LNCaP clone FGC (cell line): ENCODE measurements around the gene FBXO28.

Experiments
- DNase-seq: peaks from one replicate; pipeline ENCODE4 v3.0.0-alpha.2; 2011; ENCODE audit warnings: low read depth
- H3K4me3 ChIP-seq: 2 replicates; pipeline ENCODE4 v1.5.1; 2011; ENCODE audit warnings: mild to moderate bottlenecking, low read depth, low read length, control low read depth
- CTCF ChIP-seq: IDR thresholded peaks from 2 replicates; pipeline ENCODE4 v1.5.1; 2012; ENCODE audit warnings: mild to moderate bottlenecking; ENCODE audit not compliant: control insufficient read depth, insufficient read depth; ENCODE audit errors: extremely low read depth

Gene FBXO28

DNA sequence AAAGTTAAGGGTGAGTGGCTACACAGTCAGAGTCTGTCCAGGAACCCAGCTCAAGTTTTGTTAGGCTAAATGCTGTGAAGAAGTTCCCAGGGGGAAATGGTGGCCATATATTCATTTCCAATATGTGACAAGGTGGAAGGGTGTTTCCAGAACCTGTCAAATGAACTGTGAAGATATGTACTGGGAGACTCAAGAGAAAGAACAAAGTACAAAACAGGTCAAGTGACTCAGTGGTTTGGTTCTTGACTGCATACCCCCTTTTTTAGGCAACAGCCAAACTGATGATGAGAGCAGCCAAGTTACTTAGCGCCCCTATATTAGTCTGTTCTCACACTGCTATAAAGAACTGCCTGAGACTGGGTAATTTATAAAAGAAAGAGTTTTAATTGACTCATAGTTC, 18.6 kb upstream of the FBXO28 start:
- no peak for DNase-seq
- no peak for TF ChIP-seq CTCF
- H3K4me3 ChIP-seq, result no peak overlapping the region

DNA sequence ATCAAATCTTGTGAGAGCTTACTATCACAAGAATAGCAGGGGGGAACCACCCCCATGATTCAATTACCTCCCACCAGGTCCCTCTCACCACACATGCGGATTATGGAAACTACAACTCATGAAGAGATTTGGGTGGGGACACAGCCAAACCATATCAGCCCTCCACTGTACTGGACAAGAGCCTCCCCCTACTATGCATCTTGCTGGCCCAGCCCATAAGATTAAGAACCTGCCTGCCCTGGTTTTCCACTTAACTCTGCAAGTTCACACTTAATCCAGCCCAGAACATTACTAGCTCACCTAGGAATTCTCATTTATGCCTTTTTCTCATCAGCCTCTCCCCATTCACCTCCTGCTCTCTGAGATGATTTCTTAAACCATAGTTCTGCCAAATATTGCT, 18.0 kb upstream of the FBXO28 start:
- DNase-seq, result no peak
- TF ChIP-seq CTCF, result no peak
- no peak overlapping the region for H3K4me3 ChIP-seq

DNA sequence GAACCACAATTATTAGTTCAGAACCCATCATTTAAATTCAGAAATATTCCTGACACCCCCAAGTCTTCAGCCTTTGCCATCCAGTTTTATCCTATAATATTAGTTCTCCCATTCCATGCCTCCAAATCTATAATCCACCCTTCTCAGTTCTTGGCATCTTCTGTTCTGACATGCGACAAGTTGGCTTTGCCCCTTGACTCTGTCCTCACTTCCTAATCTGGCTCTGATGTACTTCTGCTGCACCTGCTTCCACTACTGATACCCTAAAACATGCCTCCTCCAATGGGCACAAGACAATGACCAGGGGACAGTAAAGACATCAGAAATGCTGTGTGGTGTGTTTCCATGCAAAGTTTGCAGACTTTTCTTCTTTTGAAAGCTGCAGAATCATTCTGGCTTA, 17.1 kb upstream of the FBXO28 start:
- DNase-seq, result no peak
- H3K4me3 ChIP-seq, result no peak overlapping the region
- no peak for TF ChIP-seq CTCF

- H3K4me3 ChIP-seq, result no peak overlapping the region
- no peak for DNase-seq
- TF ChIP-seq CTCF, result no peak
These were observed 15.9 kb upstream of the FBXO28 start for GRCh38 chr1:224098007-224098406.

- no peak overlapping the region for H3K4me3 ChIP-seq
- DNase-seq, result peak; percentile 69
These were observed 7.2 kb upstream of the FBXO28 start for GRCh38 chr1:224106568-224107281.

GRCh38 chr1:224107282-224107625, 6.7 kb upstream of the FBXO28 start:
- no peak for TF ChIP-seq CTCF
- H3K4me3 ChIP-seq, result no peak overlapping the region
- DNase-seq, result no peak

More at GRCh38 chr1:224106568-224107281, 7.2 kb upstream of the FBXO28 start:
- peak; percentile 79 for TF ChIP-seq CTCF

DNA sequence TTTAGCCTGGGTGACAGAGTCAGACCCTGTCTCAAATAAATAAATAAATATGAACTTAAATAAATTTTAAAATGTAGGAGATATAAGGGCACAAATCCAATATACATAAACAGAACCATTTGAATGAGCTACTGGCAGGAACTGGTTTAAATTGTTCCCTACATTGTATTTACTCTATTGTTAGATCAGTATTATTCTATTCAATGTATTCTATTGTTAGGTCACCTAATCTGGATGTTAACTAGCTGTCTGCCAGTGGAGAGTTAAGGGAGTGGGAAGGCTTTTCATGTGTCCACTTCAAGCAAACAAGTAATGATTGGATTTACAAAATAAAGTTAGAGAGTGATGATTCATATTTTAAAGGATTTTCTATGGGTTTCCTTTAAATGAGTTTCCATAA, 4.9 kb upstream of the FBXO28 start:
- no peak for TF ChIP-seq CTCF
- H3K4me3 ChIP-seq, result no peak overlapping the region
- no peak for DNase-seq
